ENCODE measurements around the gene C1orf21. TPM values are rescaled to one million over a fixed set of nuclear protein-coding genes. Genes with fewer than 3 reads are reported as not detected.

The C1orf21 gene
- total RNA-seq, 2 experiments from 2014 or later = 8.5 to 9.6 TPM

DNA sequence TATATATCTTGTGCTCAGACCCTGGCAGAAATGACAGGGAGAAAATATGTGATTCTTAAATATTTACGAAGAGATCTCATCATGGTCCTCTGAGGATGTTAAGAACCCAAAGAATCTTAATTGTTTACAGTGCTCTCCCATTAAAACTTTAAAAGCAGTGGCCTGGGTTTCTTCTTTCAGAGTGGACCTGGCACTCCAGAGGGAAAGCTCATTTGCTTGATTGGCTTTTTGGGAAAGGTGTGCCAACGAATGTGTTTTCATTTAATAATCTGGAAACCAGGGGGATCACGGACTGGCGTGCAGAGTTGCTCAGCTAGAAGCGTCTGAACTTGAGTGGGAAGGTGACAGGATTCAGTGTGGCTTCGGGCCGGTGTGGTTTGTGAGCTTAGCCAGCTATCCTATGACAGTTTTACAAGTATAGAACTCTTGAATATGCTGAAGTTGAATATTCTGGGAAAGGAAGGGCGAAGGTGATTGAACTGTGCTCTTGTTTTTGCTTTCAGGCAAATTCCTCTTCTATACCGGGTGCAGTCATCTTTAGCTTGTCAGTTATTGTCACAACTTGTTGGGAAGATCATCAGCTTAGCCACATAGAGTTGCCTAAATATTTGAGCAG, 154.8 kb downstream of the C1orf21 start:
- Mint-ChIP-seq H3K4me3 (no peak overlapping the region), H3K9me3 (ENCODE audit: low read depth) (no peaks in the 10 kb centered on the region), H3K27me3 (no peaks in the 10 kb centered on the region), H3K4me1 (no peaks in the 10 kb centered on the region), H3K27ac (no peak overlapping the region), H3K36me3 (peaks cover 2% of the 10 kb centered on the region)
- CTCF ChIA-PET = no interaction called here
- DNase-seq (no peak), ATAC-seq (no peak)

DNA sequence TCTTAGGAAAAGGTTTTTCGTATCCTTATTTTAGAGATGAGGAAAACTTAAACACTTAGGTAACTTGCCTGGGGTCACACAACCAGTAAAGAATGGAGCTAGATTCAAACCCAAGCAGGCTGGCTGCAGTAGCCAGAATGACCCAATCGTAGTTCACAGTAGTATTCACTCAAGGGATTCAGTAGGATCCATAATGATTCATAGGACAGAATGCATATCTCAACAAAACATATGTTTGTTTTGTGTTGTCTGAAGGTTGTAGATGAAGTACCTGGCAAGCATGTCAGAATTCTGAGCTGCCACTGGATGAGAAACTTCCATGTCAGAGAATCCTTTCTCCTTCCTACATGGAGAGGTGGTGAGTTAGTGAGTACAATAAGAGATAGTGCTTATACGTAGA, 155.5 kb downstream of the C1orf21 start:
- no peak for DNase-seq
- Mint-ChIP-seq H3K4me3 (no peak overlapping the region), H3K36me3 (no peaks in the 10 kb centered on the region), H3K27ac (no peak overlapping the region), H3K27me3 (no peaks in the 10 kb centered on the region), H3K9me3 (ENCODE audit: low read depth) (no peaks in the 10 kb centered on the region), H3K4me1 (no peaks in the 10 kb centered on the region)
- ATAC-seq = no peak
- CTCF ChIA-PET = no interaction called here

- Mint-ChIP-seq H3K27ac (no peak overlapping the region), H3K4me3 (no peak overlapping the region), H3K4me1 (no peaks in the 10 kb centered on the region), H3K36me3 (no peaks in the 10 kb centered on the region), H3K9me3 (ENCODE audit: low read depth) (no peaks in the 10 kb centered on the region), H3K27me3 (peaks cover 3% of the 10 kb centered on the region)
- CTCF ChIA-PET = no interaction called here
- ATAC-seq (no peak), DNase-seq (no peak)
Measured at GRCh38 chr1:184545601-184546000, 158.8 kb downstream of the C1orf21 start.

- Mint-ChIP-seq H3K9me3 (ENCODE audit: low read depth) (no peaks in the 10 kb centered on the region), H3K4me3 (no peak overlapping the region), H3K27me3 (peaks cover 18% of the 10 kb centered on the region), H3K27ac (no peak overlapping the region), H3K4me1 (no peaks in the 10 kb centered on the region), H3K36me3 (no peaks in the 10 kb centered on the region)
- no peak for ATAC-seq
- CTCF ChIA-PET = no interaction called here
- DNase-seq = no peak
Measured at GRCh38 chr1:184552446-184552845, 165.6 kb downstream of the C1orf21 start.

GRCh38 chr1:184553845-184554244, 167.0 kb downstream of the C1orf21 start:
- peaks cover 18% of the 10 kb centered on the region for H3K27me3 Mint-ChIP-seq
- DNase-seq = no peak
- H3K4me1 Mint-ChIP-seq = no peaks in the 10 kb centered on the region
- no peak for ATAC-seq
- CTCF ChIA-PET = no interaction called here
- no peak overlapping the region for H3K27ac Mint-ChIP-seq
- no peaks in the 10 kb centered on the region for H3K9me3 Mint-ChIP-seq (ENCODE audit: low read depth)
- no peak overlapping the region for H3K4me3 Mint-ChIP-seq
- H3K36me3 Mint-ChIP-seq = no peaks in the 10 kb centered on the region

DNA sequence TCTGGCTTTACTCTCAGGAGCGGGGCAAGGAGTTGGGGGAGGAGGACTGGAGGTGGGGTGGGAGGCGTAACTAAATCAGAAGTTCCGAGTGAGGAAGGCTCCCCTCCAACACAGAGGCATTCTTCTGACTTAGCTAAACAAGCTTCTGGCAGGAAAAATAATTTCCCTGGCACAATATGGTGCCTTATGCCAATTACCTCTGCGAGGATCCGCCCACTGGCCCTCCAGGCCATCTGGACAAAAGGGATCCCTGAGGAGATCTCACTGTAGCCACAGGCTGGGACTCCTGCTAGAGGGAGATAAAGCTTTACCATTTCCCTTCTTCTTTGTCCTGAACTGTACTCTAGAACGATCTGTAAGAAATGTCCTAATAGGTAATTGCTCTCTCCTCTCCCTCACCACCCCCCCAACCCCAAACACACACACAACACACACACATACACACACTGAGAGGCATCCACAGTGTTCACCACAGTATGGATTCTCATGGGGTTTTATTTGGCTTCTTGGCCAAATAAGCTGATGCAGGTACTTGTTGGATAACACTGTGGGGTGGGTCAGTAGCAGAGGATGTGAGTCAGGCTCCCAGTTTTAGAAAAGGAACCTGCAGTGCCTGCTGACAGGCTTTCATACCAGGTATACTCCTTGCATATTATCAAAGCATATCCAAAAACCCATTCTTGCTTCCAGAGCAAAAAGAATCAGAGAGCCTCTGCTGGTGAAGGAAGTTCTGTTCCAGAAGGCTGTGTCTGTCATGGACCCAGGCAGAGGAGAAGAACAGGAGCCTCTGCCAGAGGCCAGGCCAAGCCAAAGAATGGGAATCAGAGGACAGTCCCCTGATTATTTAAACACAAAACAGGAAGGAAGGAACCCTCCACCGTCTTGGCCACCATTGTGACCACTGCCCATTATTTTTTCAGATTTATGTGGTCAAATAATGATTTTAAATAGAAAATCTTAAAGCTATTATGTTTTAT, 169.1 kb downstream of the C1orf21 start:
- no peak for DNase-seq
- no peak overlapping the region for H3K27ac Mint-ChIP-seq
- CTCF ChIA-PET = no interaction called here
- H3K4me1 Mint-ChIP-seq = no peaks in the 10 kb centered on the region
- no peaks in the 10 kb centered on the region for H3K9me3 Mint-ChIP-seq (ENCODE audit: low read depth)
- no peak overlapping the region for H3K4me3 Mint-ChIP-seq
- peaks cover 12% of the 10 kb centered on the region for H3K27me3 Mint-ChIP-seq
- H3K36me3 Mint-ChIP-seq = no peaks in the 10 kb centered on the region
- ATAC-seq = no peak

DNA sequence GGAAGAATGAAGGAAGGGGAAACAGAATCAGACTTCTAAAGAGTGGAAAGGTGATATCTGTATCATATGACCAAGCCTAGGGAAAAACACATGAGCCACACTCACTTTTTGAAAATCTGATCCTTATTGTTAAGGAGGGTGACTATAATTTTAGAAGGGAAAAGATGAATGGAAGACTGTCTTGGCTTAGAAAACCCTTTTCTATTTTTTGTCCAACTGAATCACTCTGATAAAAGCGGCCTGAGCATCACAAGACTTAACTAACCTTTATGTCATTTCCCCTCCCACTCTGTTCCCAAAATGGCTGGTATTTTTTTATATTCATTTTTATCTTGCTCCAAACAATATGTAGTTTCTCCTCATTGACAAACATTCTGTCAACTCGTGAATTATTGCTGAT, 169.8 kb downstream of the C1orf21 start:
- CTCF ChIA-PET = no interaction called here
- Mint-ChIP-seq H3K36me3 (no peaks in the 10 kb centered on the region), H3K4me3 (no peak overlapping the region), H3K27ac (no peak overlapping the region), H3K4me1 (no peaks in the 10 kb centered on the region), H3K9me3 (ENCODE audit: low read depth) (no peaks in the 10 kb centered on the region), H3K27me3 (peaks cover 10% of the 10 kb centered on the region)
- DNase-seq (no peak), ATAC-seq (no peak)

DNA sequence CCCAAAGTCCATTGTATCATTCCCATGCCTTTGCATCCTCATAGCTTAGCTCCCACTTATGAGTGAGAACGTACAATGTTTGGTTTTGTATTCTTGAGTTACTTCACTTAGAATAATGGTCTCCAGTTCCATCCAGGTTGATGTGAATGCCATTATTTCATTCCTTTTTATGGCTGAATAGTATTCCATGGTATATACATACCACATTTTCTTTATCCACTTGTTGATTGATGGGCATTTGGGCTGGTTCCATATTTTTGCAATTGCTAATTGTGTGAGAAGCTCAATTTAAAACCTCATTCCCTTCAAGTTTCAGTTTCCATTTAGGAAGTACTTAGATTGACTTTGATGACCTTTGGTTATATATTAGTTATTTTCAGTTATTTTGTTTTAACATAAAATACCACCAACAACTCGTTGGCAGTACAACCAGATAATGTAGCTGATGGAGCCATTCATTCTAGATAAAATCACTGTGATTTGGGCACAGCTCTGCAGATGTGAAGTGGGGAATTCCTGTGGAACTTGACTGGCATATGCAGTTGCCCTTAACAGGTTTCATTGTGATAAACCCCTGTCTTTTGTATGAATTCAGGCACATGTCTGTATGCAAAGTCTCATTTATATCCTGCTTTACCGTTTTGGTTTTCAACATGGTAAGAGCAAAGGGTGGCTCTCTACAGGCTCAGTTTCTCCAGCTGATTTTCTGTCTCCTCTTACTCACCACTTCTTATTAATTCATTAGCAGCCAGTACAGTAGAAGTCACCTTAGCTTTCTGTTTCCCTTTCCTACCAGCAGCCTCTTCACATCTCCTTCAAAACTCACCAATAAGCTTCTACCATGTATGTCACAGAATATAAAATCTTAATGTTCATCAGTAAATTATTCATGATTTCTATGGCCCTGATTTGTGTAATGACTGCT, 170.9 kb downstream of the C1orf21 start:
- CTCF ChIA-PET = no interaction called here
- Mint-ChIP-seq H3K4me3 (no peak overlapping the region), H3K4me1 (no peaks in the 10 kb centered on the region), H3K27me3 (peaks cover 6% of the 10 kb centered on the region), H3K9me3 (ENCODE audit: low read depth) (no peaks in the 10 kb centered on the region), H3K27ac (no peak overlapping the region), H3K36me3 (no peaks in the 10 kb centered on the region)
- ATAC-seq = no peak
- DNase-seq = no peak

DNA sequence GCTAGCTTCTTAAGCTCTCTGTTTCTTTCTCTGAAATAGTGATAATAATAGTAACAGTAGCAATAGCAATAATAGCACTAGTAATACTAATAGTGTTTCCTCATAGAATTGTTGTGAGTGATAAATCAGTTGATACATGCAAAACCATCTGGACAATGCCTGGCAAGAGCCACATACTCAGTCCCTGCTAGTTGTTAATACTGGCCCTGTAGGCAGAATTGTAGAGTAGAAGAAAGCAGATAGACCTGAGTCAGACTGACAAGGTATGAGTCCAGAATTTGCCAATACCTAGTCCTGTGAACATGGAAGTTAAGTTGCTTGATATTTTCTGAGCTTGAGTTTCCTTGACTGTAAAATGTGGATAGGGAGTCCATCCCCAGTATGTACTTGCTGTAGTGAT, 171.9 kb downstream of the C1orf21 start:
- no peaks in the 10 kb centered on the region for H3K36me3 Mint-ChIP-seq
- no peak overlapping the region for H3K27ac Mint-ChIP-seq

DNA sequence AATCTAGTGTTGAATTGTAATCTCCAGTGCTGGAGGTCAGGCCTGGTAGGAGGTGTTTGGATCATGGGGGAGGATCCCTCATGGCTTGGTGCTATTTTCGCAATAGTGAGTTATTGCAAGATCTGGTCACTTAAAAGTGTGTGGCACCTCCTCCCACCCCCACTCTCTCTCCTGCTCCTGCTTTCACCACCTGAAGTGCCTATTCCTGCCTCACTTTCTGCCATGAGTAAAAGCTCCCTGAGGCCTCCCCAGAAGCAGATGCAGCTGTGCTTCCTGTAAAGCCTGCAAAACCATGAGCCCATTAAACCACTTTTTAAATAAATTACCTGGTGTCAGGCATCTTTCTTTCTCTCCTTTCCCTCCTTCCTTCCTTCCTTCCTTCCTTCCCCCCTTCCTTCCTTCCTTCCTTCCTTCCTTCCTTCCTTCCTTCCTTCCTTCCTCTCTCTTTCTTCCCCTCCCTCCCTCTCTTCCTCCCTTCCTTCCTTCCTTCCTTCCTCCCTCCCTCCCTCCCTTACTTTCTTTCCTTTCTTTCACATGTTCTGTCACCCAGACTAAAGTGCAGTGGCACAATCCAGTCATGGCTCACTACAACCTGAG, 172.4 kb downstream of the C1orf21 start:
- Mint-ChIP-seq H3K36me3 (no peaks in the 10 kb centered on the region), H3K4me1 (no peaks in the 10 kb centered on the region), H3K9me3 (ENCODE audit: low read depth) (no peaks in the 10 kb centered on the region), H3K27me3 (peaks cover 7% of the 10 kb centered on the region), H3K27ac (no peak overlapping the region), H3K4me3 (no peak overlapping the region)
- ATAC-seq = no peak
- DNase-seq = no peak
- CTCF ChIA-PET = no interaction called here

More for the DNA sequence above, 171.9 kb downstream of the C1orf21 start:
- no peak for ATAC-seq
- CTCF ChIA-PET = no interaction called here
- H3K4me3 Mint-ChIP-seq = no peak overlapping the region
- H3K27me3 Mint-ChIP-seq = peaks cover 7% of the 10 kb centered on the region
- H3K9me3 Mint-ChIP-seq (ENCODE audit: low read depth) = no peaks in the 10 kb centered on the region
- no peaks in the 10 kb centered on the region for H3K4me1 Mint-ChIP-seq
- DNase-seq = no peak

DNA sequence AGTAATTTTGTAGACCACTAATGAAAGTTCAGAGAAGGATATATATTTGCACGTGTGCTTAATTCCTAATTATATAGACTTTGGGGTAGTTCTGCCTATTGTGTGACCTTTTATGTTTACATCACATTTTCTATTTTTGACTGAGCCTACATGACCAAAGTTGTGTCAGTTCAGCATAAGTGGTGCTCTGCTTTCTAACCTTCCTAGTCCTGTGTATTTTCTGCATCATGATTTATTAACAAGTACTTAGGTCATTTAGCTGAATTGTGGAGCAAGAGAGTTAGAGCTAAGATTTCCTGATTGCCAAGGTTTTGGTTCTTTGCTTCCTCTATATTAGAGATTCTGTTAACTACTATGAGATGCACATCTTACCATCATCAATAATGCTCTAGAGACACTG, 176.0 kb downstream of the C1orf21 start:
- CTCF ChIA-PET = interaction anchor here (1.1 to 1.2 kb wide), 2 partner anchors 14 to 173 kb away, joined by 3 read pairs; no protein-coding TSS in a partner anchor
- Mint-ChIP-seq H3K36me3 (no peaks in the 10 kb centered on the region), H3K4me1 (no peaks in the 10 kb centered on the region), H3K4me3 (no peak overlapping the region), H3K27me3 (peaks cover 7% of the 10 kb centered on the region), H3K27ac (no peak overlapping the region), H3K9me3 (ENCODE audit: low read depth) (no peaks in the 10 kb centered on the region)
- ATAC-seq (no peak), DNase-seq (no peak)

DNA sequence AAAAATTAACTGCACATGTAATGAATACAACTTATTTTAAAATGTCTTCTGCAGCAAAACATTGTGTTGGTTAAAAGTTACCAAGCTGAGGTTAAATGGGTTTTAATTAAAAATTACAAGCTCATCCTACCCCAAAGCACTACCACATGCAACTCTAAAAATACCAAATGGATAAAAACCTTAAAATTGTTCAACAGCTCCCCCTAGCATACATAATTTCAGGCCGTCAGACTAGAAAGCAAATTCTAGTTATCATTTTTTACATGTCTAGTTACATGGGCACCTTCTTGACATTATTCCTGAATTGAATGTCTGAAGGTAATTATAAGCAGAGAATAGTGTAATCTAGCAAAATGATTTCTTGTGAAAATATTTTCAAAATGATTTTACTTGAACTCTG, 176.5 kb downstream of the C1orf21 start:
- CTCF ChIA-PET = interaction anchor here (1.1 to 1.2 kb wide), 2 partner anchors 14 to 174 kb away, joined by 3 read pairs; no protein-coding TSS in a partner anchor
- no peaks in the 10 kb centered on the region for H3K9me3 Mint-ChIP-seq (ENCODE audit: low read depth)
- ATAC-seq (no peak), DNase-seq (no peak)
- H3K4me1 Mint-ChIP-seq = no peaks in the 10 kb centered on the region
- no peak overlapping the region for H3K27ac Mint-ChIP-seq
- no peaks in the 10 kb centered on the region for H3K36me3 Mint-ChIP-seq
- no peak overlapping the region for H3K4me3 Mint-ChIP-seq
- H3K27me3 Mint-ChIP-seq = peaks cover 7% of the 10 kb centered on the region

DNA sequence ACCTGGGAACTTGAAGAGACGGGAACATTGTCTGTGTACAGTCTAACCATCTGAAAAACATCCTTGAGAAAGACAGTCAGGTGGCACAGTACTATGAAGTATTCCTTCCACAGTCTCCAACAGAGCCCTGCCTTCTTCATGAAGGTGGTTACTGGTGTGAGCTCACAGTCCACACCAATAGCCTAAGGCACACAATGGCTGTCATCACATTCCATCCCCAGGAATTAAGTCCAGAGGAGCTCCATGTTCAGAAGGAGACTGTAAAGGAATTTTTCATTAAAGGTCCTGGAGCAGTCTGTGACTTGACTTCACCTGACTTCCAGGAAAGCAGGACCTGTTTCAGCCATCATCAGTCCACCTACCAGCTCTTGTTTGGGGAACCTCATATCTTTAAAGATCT, 180.2 kb downstream of the C1orf21 start:
- Mint-ChIP-seq H3K4me3 (no peak overlapping the region), H3K36me3 (no peaks in the 10 kb centered on the region), H3K4me1 (no peaks in the 10 kb centered on the region), H3K27ac (no peak overlapping the region), H3K9me3 (ENCODE audit: low read depth) (no peaks in the 10 kb centered on the region), H3K27me3 (peaks cover 8% of the 10 kb centered on the region)
- no peak for ATAC-seq
- DNase-seq = no peak
- CTCF ChIA-PET = no interaction called here
